Natural killer cell (primary cell): ENCODE data around the gene GLIS1. TPM values are rescaled to one million over a fixed set of nuclear protein-coding genes. Genes with fewer than 3 reads are reported as not detected.

ENCODE experiments used
- ATAC-seq, 3 donors: fragments of 150-1000 bp in 2 of 3; fragments of 200-7000 bp in 1 of 3; cut with Tn5 transposase; 1 replicate in 1 of 3; 2 replicates in 2 of 3; pipeline ENCODE4 v1.10.0; 2021; ENCODE audit warnings: mild to moderate bottlenecking in 2 of 3, moderate library complexity in 2 of 3
- DNase-seq, 2 donors: peaks; one replicate each; pipeline versions ENCODE4 v3.0.0 to v3.0.0-alpha.2; 2013 to 2021; ENCODE audit warnings: mixed read lengths in 1 of 2
- H3K27ac ChIP-seq: one replicate; pipeline ENCODE4 v1.5.1; 2013; ENCODE audit warnings: mild to moderate bottlenecking, low read length
- H3K27me3 ChIP-seq: one replicate; pipeline ENCODE4 v1.6.1; 2013; ENCODE audit warnings: low read length; ENCODE audit not compliant: control insufficient read depth, insufficient read depth
- H3K36me3 ChIP-seq: one replicate; pipeline ENCODE4 v1.6.1; 2013; ENCODE audit warnings: low read length; ENCODE audit not compliant: control insufficient read depth, insufficient read depth
- H3K4me1 ChIP-seq: one replicate; pipeline ENCODE4 v1.6.1; 2013; ENCODE audit warnings: low read length; ENCODE audit not compliant: control insufficient read depth, insufficient read depth
- H3K4me3 ChIP-seq: one replicate; pipeline ENCODE4 v1.5.1; 2013; ENCODE audit warnings: low read length
- H3K9me3 ChIP-seq: one replicate; pipeline ENCODE4 v1.6.1; 2013; ENCODE audit warnings: low read length; ENCODE audit not compliant: control insufficient read depth, insufficient read depth
- H3K27ac Mint-ChIP-seq, 2 donors: one replicate each; pipeline ENCODE4 v1.8.0; 2022; ENCODE audit warnings: mild to moderate bottlenecking in 2 of 2, mixed read lengths in 2 of 2, moderate library complexity in 1 of 2
- H3K27me3 Mint-ChIP-seq, 2 donors: one replicate each; pipeline ENCODE4 v1.8.0; 2022; ENCODE audit warnings: low read depth in 2 of 2, mixed read lengths in 2 of 2
- H3K36me3 Mint-ChIP-seq: one replicate; pipeline ENCODE4 v1.8.0; 2022; ENCODE audit warnings: mixed read lengths
- H3K4me1 Mint-ChIP-seq, 2 donors: one replicate each; pipeline ENCODE4 v1.8.0; 2022; ENCODE audit warnings: mixed read lengths in 2 of 2
- H3K4me3 Mint-ChIP-seq: one replicate; pipeline ENCODE4 v1.8.0; 2022; ENCODE audit warnings: mild to moderate bottlenecking, moderate library complexity, mixed read lengths
- H3K9me3 Mint-ChIP-seq, 2 donors: one replicate each; pipeline ENCODE4 v1.8.0; 2022; ENCODE audit warnings: mixed read lengths in 2 of 2
- CTCF ChIP-seq: fragments of 200-600 bp; IDR thresholded peaks from one replicate; pipeline ENCODE4 v1.8.0; 2022; ENCODE audit warnings: antibody characterized with exemption
- WGBS: methylation state at CpG from one replicate; pipeline ENCODE4 v1.1.7; 2013; ENCODE audit warnings: missing lambda C conversion rate; ENCODE audit not compliant: insufficient coverage; 5-methylcytosine and 5-hydroxymethylcytosine counted together
- intact Hi-C: fragments of 100-400 bp; cut with micrococcal nuclease; formaldehyde crosslinking; loops from one replicate; pipeline ENCODE4 v1.14.2; 2022
- total RNA-seq, 4 donors: library from RNA; stranded (reverse); fragments of 120-200 nt in 1 of 4; gene quantifications; one replicate each; pipeline versions ENCODE4 v1.2.3 to v1.2.4, GENCODE V29; 2013 to 2022

The GLIS1 gene
- not detected for total RNA-seq
- not detected for total RNA-seq (2013)

DNA sequence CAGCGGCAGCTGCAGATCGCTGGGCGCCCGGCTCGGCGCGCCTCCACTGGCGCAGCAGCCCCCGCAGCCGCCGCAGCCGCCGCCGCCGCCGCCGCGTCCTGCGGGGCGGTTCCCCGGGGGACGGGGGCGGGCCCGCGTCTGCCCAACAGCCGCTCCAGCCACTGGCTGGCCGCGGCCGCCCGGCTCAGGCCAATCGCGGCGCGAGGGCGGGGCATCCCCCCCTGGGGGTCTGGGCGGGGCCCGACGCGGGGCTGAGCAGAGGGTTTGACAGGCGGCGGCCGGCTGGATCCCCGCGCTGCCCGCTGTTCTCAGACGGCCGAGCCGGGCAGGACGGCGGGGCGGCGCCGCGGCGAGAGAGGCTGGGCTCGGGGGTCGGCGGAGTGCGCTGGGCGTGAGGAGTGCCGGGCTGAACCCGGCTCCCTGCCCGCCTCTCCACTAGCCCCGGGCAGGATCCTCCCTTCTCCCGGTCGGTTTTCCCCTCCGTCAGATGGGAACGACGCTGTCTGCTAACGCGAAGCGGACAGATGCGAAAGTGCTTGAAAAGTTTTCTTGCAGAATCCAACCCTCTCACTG lies at the start of gene GLIS1:
Gene GLIS1 (minus strand): TSS at position 56 of the 573 bp plus-strand sequence. CDS start 1,100 bp downstream, outside the sequence.
- peak; percentile 27 to 44 for DNase-seq
- Histone ChIP-seq H3K4me1 (peaks cover 10% of the 10 kb centered on the region), H3K27ac (no peak within 1 kb of the TSS), H3K27me3 (peaks cover 23% of the 10 kb centered on the region), H3K36me3 (no peaks in the 10 kb centered on the region), H3K9me3 (no peaks in the 10 kb centered on the region), H3K4me3 (no peak within 1 kb of the TSS)
- ATAC-seq, result peak; percentile 79 to 94 (median 90)
- H3K9me3 Mint-ChIP-seq, result peaks cover 0 to 2% of the 10 kb centered on the region in 2 donors
- TF ChIP-seq CTCF, result no peak
- H3K4me3 Mint-ChIP-seq, result peak within 1 kb of the TSS; percentile 79
- WGBS, result 1% methylated on average over 73 of the region's 73 CpGs
- intact Hi-C loops, result no loop called here
- no peak within 1 kb of the TSS for H3K27ac Mint-ChIP-seq
- H3K27me3 Mint-ChIP-seq, result peaks cover 40 to 48% of the 10 kb centered on the region in 2 donors
- H3K4me1 Mint-ChIP-seq, result no peaks in the 10 kb centered on the region
- H3K36me3 Mint-ChIP-seq, result peaks cover 8% of the 10 kb centered on the region

GRCh38 chr1:53787655-53788054 lies 48.7 kb upstream of the GLIS1 start:
- no peaks in the 10 kb centered on the region for H3K27me3 Mint-ChIP-seq
- H3K36me3 Mint-ChIP-seq, result peaks cover 9% of the 10 kb centered on the region

DNA sequence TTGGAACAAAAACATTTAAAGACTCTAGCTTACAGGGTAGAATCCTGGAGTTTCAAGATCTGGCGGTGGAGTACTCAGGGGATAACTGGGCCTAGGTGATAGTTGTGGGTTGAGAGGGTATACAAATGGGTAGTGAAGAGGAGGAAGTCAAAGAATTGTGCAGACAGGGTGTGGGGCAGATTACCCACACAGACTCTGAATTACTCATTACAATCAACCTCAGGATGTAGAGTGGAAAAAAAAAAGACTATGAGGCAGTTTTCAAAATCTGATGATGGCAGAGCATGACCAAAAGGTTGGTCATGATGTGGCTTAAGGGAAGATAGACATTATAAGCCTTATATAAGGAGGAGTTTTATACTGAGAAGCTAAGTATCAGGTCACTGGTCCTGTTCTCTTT lies 44.1 kb upstream of the GLIS1 start:
- intact Hi-C loops, result no loop called here
- Histone ChIP-seq H3K27me3 (no peaks in the 10 kb centered on the region), H3K9me3 (no peaks in the 10 kb centered on the region), H3K36me3 (peaks cover 18% of the 10 kb centered on the region), H3K27ac (no peak overlapping the region), H3K4me1 (no peaks in the 10 kb centered on the region), H3K4me3 (no peak overlapping the region)
- no peak for TF ChIP-seq CTCF
- 85% methylated on average over 1 of the region's 1 CpG for WGBS
- no peaks in the 10 kb centered on the region for H3K4me1 Mint-ChIP-seq
- no peak for ATAC-seq
- H3K9me3 Mint-ChIP-seq, result no peaks in the 10 kb centered on the region
- H3K27me3 Mint-ChIP-seq, result no peaks in the 10 kb centered on the region
- H3K36me3 Mint-ChIP-seq, result no peaks in the 10 kb centered on the region
- DNase-seq, result no peak
- no peak overlapping the region for H3K27ac Mint-ChIP-seq
- H3K4me3 Mint-ChIP-seq, result no peak overlapping the region

More at GRCh38 chr1:53787655-53788054, 48.7 kb upstream of the GLIS1 start:
- no peak for TF ChIP-seq CTCF
- Histone ChIP-seq H3K36me3 (peaks cover 27% of the 10 kb centered on the region), H3K27me3 (no peaks in the 10 kb centered on the region), H3K4me3 (no peak overlapping the region), H3K4me1 (no peaks in the 10 kb centered on the region), H3K9me3 (no peaks in the 10 kb centered on the region), H3K27ac (no peak overlapping the region)
- H3K9me3 Mint-ChIP-seq, result no peaks in the 10 kb centered on the region
- intact Hi-C loops, result no loop called here
- no peak overlapping the region for H3K4me3 Mint-ChIP-seq
- WGBS, result 100% methylated on average over 1 of the region's 3 CpGs
- ATAC-seq, result no peak
- no peak for DNase-seq
- H3K27ac Mint-ChIP-seq, result no peak overlapping the region
- H3K4me1 Mint-ChIP-seq, result no peaks in the 10 kb centered on the region

- no peaks in the 10 kb centered on the region for H3K4me1 Mint-ChIP-seq
- intact Hi-C loops, result no loop called here
- H3K4me1 ChIP-seq, result no peaks in the 10 kb centered on the region
- WGBS, result 97% methylated on average over 2 of the region's 3 CpGs
- H3K36me3 ChIP-seq, result peaks cover 12% of the 10 kb centered on the region
- TF ChIP-seq CTCF, result no peak
- no peak for ATAC-seq
- DNase-seq, result no peak
- no peak overlapping the region for H3K27ac ChIP-seq
- H3K9me3 Mint-ChIP-seq, result no peaks in the 10 kb centered on the region
- no peak overlapping the region for H3K4me3 ChIP-seq
- H3K27me3 ChIP-seq, result no peaks in the 10 kb centered on the region
- no peak overlapping the region for H3K4me3 Mint-ChIP-seq
- H3K27ac Mint-ChIP-seq, result no peak overlapping the region
- H3K9me3 ChIP-seq, result no peaks in the 10 kb centered on the region
- no peaks in the 10 kb centered on the region for H3K36me3 Mint-ChIP-seq
- H3K27me3 Mint-ChIP-seq, result no peaks in the 10 kb centered on the region
Measured at GRCh38 chr1:53781654-53782053, 42.7 kb upstream of the GLIS1 start.
